HG02885 (cell line): ENCODE results near the gene PRR12.

Source experiments
- ATAC-seq: cut with Tn5 transposase; IDR thresholded peaks from one replicate; pipeline ENCODE4 v1.9.1; 2021; ENCODE audit warnings: mild to moderate bottlenecking; ENCODE audit not compliant: unreplicated experiment, poor library complexity

Gene PRR12

GRCh38 chr19:49564616-49565045 lies 26.4 kb upstream of the PRR12 start:
- ATAC-seq, result no peak

DNA sequence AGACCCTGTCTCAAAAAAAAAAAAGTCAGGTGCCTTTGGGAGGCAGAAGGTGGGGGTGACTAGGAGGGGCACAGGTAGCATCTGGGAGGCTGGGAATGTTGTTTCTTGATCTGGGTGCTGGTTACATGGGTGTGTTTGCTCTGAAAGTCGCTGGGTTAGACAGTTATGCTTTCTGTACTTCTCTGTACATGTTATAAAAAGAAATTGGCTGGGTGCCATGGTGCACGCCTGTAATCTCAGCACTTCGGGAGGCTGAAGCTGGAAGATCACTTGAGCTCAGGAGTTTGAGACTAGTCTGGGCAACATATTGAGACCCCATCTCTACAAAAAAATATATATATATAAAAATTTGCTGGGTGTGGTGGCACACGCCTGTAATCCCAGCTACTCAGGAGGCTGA lies 25.7 kb upstream of the PRR12 start:
- ATAC-seq, result no peak

GRCh38 chr19:49566302-49566701 lies 24.7 kb upstream of the PRR12 start:
- no peak for ATAC-seq

GRCh38 chr19:49567861-49568441 lies 23.0 kb upstream of the PRR12 start:
- ATAC-seq, result no peak

- no peak for ATAC-seq
Observed at GRCh38 chr19:49570138-49570856, 20.7 kb upstream of the PRR12 start.

- no peak for ATAC-seq
Observed at GRCh38 chr19:49570997-49571676, 19.8 kb upstream of the PRR12 start.

DNA sequence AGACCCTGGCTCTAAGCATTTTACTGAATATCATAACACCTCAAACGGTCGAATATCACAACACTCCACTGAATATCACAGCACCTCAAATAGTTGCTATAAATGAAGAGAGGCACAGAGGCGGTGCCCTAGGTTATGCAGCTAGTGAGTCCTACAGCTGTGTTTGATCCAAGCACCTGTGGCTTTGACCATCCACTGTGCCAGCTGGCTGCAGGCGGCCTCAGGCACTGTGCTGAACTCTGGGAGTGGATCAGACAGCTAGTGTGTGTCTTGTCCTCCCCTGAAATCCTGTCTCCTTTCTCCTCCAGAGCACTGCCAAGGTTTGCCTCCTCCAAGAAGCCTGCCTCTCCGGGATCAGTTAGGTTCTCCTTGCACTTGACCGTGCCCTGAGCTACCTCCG lies 18.0 kb upstream of the PRR12 start:
- no peak for ATAC-seq

GRCh38 chr19:49573425-49573824 lies 17.6 kb upstream of the PRR12 start:
- ATAC-seq, result no peak

DNA sequence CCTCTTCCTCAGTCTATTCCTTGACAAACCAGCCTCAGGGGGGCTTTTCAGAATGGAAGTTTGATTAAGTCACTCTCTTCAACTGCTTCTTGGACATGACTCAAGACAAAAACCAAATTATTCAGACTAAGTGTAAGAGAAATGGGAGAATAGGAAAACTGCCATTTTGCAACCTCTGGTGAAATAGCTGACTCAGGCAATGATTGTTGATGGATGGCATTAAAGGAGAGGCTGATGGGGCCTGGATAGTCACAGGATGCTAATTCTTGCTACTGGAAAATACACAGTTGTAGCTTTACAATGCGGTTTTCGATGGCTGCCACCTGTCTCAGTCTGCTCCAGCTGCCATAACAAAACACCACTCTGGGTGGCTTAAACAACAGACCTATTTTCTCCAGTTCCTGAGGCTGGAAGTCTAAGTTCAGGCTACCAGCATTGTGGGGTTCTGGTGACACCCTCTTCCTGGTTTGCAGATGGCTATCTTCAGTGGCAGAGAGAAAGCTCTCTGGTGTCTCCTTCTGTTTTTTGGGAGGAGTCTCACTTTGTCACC lies 16.7 kb upstream of the PRR12 start:
- no peak for ATAC-seq

DNA sequence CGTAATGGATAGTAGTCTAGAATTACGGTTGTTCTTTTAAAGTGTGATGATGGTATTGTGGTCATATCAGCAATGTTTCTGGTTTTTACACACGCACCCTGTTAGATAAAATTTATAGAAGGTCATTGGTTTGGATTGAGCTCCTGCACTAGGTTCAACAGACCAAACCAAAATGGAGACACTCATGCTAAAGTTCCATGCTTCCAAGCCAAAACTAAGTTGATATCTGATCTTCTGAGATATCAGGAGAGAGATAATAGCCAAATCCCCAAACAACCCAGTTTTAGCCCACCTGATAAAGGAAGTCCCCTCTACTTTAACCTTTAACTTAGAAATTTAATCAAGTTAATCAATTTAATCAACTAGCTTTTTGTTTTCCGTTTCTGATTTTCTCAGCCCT lies 11.8 kb upstream of the PRR12 start:
- ATAC-seq, result no peak

DNA sequence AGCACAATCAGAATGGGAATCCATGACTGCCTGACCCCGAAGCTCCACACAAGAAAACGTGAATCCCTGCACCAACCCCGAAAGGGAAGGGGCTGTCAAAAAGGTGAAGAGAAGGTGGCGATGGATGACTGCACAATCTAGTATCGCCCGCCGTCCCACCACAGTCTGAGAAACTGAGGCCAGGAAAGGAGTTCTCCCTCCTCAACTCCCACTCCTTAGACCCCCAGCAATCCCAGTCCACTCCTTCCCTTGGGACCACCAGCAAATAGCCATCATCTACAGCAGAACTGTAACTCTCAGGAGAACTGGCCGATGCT lies 11.1 kb upstream of the PRR12 start:
- ATAC-seq, result no peak

- peak; percentile 94 for ATAC-seq
Observed at GRCh38 chr19:49580264-49581006, 10.5 kb upstream of the PRR12 start, which contains the start of gene NOSIP. TSS of gene NOSIP (minus strand) at chr19:49580556. CDS start at chr19:49560691, 19,865 bp downstream.

- ATAC-seq, result no peak
Observed at GRCh38 chr19:49581007-49581508, 9.9 kb upstream of the PRR12 start, which contains the start of gene PRRG2. TSS of gene PRRG2 (plus strand) at chr19:49581316. CDS start at chr19:49583220, 1,904 bp downstream.

DNA sequence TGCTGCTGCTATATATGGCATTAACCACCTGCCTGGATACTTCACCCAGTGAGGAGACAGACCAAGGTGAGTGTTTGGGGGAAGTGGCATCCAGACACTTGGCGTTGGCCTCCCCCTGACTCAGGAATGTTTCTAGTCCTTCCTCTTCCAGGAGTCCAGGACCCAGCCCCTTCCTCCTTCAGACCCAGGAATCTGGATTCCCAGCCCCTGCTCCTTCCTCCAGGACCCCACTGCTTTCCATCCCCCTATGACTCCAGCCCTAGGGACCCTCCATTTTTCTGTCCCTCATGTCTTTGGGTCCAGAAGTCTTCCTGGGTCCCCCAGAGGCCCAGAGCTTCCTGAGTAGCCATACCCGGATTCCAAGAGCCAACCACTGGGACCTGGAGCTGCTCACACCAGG lies 7.7 kb upstream of the PRR12 start:
- no peak for ATAC-seq

- ATAC-seq, result no peak
Observed at GRCh38 chr19:49585023-49585422, 6.0 kb upstream of the PRR12 start.

DNA sequence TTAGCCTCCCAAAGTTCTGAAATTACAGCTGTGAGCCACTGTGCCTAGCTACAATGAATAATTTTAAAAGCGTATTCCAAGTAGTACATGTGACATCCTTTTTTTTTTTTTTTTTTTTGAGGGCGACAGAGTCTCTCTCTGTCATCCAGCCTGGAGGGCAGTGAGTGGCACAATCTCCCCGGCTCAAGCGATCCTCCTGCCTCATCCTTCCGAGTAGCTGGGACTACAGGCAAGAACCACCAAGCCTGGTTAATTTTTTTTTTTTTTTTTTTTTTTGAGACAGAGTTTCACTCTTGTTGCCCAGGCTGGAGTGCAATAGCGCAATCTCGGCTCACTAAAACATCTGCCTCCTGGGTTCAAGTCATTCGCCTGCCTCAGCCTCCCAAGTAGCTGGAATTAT lies 3.8 kb upstream of the PRR12 start:
- ATAC-seq, result no peak

DNA sequence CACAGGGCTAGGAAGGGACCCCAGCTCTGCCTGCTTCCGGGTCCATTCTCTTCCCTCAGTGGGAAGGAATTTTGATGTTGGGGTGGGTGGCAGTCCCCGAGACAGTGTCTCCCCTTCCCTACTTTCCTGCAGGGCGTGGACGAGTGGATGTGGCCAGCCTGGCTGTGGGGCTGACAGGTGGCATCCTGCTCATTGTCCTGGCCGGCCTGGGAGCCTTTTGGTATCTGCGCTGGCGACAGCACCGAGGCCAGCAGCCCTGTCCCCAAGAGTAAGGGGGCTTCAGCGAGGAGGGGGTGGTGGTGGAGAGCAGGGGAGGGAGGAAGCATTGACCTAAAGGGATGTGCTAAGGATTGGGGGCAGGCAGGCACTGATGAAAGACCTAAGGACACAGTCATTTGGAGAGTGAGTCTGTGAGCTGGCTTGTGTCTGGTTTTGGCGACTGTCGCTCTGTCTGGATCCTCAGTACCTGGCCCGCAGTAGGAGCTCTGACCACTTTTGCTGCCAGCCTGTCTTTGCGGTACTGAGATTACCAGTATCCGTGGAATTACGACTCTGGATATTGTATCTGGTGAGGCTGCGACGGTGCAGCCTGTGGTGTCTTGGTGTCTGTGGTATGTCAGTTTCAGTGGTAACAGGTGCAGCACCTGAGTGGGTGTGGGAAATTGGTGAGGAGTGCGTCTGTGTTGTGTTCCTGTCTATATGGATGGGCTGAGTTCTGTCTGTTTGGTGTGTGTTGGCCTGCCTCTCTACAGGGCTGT lies 2.4 kb upstream of the PRR12 start:
- ATAC-seq, result no peak

GRCh38 chr19:49589502-49589905 lies 1.5 kb upstream of the PRR12 start:
- ATAC-seq, result no peak

GRCh38 chr19:49590071-49590970 lies 661 bp upstream of the PRR12 start:
- ATAC-seq, result peak; percentile 63
